CD4-positive, alpha-beta T cell treated with Interleukin-4 for 1 hour (primary cell): Measurements from ENCODE around the gene NUSAP1.
A peak's percentile ranks its signal among the peaks of the same experiment; 100 is the strongest.
"Not testable (repeated sequence)": the region's sequence is repeated elsewhere in the genome, so short reads cannot be mapped to it uniquely, and the experiment has no call there.

Experiments
- DNase-seq, 2 donors: peaks; one replicate each; pipeline ENCODE4 v3.0.0-alpha.2; 2020 to 2022

Gene NUSAP1

DNA sequence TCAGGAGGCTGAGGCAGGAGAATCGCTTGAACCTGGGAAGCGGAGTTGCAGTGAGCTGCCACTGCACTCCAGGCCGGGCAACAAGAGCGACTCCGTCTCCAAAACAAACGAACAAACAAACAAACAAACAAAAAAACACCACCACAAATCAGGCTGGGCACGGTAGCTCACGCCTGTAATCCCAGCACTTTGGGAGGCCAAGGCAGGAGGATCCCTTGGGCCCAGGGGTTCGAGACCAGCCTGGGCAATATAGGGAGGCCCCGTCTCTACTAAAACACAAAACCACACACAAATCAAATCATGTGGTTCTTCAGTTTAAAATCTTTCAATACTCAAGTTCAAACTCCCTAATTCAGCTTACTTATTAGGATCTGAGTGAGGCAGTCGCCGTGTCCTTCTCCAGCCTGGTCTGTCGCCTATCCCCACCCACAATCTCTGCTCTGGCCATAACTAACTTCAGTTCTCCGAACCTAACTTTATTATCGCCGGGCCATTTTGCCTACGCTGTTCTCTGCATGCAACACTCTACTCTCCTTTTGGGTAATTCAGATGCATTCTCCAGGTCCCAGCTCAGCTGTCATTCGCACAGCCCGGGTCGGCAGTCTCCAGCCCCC lies 83.6 kb downstream of the NUSAP1 start:
- DNase-seq: no peak

DNA sequence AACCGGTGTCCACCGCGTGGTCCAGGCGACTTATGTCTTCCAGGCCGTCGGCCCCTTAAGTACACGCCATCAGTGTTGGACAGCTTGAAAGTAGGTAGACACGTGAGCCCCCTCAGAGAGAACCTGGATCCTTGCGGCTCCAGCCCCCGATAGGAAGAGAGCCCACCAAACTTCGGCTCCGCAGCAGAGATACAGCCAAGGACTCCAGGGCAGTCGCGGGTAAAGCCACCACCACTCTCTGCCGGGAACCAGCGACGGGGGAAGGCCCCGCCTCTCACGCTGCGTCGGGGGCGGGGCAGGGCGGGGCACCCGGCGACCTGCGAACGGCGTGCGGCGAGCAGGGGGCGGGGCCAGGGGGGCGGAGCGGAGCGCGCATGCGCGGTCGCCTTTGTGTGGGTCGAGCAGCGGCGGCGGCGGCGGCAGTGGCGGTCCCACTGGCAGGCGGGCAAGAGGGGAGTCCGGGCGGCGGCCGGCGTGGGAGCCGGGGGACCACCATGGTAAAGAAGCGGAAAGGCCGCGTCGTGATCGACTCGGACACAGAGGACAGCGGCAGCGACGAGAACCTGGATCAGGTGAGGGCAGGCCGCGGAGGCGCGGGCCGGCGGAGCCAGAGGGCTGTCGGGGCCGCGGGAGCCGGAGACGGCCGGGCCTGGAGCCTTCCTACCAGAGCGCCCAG lies 84.2 kb downstream of the NUSAP1 start, which contains the start of gene RTF1:
Gene RTF1 (plus strand): TSS at position 354 of the 676 bp plus-strand sequence. CDS start 21 bp downstream, at position 375.
- peak; percentile 95 to 96 for DNase-seq

DNA sequence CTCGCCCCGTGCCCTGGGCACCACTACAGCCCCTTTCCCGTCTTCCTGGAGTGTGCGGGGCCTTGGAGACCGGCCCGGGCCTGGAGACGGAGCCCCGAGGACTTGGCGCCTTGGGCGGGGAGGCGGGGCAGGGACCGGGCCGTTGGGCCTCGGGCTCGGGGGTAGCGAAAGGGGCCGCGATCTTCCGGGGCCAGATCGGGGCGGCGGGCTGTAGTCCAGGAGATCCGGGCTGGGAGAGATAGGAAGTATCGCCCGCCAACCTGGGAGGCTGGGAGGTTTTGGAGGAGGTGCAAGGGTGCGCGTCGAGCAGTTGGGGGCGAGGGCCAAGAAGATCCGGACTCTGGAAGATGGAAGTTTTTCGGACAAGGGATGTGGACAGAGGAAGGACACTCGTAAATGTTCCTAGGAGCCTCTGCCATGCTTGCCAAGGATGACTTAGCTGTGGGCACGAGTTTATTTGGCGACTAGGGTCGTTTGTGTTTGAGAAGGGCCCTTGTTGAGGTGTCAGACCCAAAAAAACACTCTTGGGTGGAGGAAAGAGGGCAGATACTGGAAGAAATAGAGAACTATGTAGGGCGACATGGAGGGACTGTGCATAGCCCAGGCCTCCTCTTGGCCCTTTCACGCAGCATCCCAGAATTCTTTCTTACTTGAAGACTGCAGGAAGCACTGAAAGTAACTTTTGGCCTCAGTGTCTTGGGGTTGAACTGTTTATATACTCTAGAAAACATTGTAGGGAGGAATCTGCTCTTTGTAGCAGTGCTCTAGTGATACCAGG lies 84.9 kb downstream of the NUSAP1 start:
- DNase-seq: no peak

DNA sequence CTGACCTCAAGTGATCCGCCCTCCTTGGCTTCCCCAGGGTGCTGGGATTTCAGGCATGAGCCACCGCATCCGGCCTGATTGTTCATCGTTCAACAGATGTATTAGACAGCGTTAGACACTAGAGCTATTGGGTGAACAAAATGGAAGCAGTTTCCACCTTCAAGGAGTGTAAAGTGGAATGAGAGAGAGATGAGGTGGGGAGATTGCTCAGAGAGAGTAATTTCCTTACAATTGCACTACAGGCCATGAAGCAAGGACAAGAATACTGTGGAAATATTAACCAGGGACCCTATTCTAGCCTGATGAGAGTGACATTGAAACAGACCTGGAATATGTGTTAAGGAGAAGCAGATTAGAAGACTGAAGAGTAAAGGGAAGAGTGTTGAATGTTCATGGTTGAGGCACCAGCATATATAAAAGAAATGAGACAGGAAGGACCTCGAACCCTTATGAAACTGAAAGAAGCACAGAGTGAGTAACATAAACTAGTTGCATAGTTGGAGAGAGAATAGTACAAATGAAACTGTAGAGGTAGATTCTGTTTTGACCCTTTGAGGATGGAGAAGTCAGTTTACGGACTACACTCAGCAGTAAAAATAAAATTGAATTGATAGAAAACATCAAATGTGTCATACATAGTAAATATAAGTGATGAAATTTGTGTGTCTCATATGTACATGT lies 91.4 kb downstream of the NUSAP1 start:
- DNase-seq: no peak

DNA sequence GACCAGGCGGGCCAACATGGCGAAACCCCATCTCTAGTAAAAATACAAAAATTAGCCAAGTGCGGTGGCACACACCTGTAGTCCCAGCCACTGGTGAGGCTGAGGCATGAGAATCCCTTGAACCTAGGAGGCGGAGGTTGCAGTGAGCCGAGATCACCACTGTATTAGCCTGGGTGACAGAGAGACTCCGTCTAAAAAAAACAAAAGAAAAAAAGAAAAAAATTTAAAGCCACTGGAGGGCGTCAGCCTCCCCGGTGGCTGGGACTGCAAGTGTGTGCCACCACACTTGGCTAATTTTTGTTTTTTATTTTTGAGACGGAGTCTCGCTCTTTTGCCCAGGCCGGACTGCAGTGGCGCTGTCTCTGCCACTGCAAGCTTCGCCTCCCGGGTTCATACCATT lies 92.1 kb downstream of the NUSAP1 start:
- DNase-seq: no peak

DNA sequence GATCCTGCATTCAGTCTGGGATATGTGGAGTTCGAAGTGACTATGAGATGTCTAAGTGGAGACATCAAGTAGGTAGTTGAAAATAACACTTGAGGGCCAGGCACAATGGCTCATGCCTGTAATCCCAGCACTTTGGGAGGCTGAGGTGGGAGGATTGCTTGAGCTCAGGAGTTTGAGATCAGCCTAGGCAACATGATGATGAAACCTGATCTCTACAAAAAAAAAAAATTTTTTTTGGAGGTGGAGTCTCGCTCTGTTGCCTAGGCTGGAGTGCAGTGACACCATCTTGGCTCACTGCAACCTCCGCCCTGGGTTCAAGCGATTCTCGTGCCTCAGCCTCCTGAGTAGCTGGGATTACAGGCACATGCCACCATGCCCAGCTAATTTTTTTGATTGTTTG lies 93.2 kb downstream of the NUSAP1 start:
- not testable (repeated sequence) for DNase-seq

DNA sequence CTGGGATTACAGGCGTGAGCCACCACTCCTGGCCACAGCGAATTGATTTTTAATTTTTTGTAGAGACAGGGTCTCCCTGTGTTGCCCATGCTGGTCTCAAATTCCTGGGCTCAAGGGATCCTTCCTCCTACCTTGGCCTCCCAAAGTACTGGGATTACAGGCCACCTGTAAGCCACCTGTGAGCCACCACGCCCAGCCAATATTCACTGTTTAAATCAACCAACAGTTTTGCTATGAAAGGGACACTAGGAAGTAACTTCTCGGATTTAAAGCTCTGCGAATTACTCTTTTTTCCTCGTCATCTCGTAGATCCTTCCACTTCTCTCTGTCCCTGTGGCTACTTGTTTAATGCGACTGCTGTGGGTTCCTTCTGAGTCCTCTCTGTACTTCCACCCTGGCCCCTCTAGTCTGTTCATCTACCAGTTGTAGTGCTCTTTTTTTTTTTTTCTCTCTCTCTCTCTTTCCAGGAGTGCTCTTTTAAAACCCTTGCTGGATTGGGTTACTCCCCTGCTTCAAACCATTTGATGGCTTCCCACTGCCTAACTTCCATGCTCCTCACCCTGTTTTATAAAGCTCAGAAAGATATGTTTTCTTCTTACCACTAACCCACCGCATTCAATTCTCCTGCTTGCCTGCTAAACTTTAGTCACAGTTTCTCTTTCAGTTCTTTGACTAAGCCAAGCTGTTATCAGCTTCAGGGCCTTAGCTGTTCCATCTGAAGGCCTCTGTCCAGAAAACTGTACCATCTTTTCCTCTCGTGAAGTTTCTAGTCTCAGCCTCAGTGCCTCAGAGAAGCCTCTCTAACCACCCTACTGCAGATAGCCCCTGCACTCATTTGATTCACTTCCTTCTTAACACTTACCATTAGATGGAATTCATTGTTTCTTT lies 96.6 kb downstream of the NUSAP1 start:
- DNase-seq: peak in 1 of 2 donors; percentile 5
